ENCODE results near the gene MMADHC. TPM values are rescaled to one million over a fixed set of nuclear protein-coding genes. Genes with fewer than 3 reads are reported as not detected.

Gene MMADHC
- total RNA-seq, 1 experiment from 2014 or later = 126 TPM

DNA sequence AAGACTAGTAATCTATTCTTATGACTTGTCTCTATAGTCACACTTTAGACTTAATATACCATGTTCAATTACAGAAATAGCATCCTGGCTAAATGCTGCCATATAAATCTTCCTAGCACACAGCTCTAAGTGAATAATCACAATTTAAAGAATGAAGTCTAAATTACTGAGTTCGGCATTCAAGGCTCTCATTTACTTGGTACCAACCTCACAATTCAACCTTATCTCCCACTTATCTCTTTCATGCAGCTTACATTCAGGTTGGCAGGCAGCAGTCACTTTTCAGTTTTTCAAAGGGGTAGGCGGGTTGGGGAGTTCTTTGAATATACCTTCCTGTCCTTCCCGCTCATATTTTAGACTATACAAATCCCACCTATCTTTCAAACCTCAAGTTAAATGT lies 1.5 kb downstream of the MMADHC start:
- peak overlapping the region; percentile 99 for H3K4me3 Mint-ChIP-seq
- peaks cover 29% of the 10 kb centered on the region for H3K36me3 Mint-ChIP-seq
- ChIA-PET CTCF (interaction anchor here (1.2 kb wide), 1 partner anchor 1653 kb away, joined by 3 read pairs; no protein-coding TSS in a partner anchor), POLR2A (no interaction called here)
- ATAC-seq = no peak
- DNase-seq (ENCODE audit: low spot score) = no peak
- H3K27me3 Mint-ChIP-seq (ENCODE audit: low read depth) = peaks cover 2% of the 10 kb centered on the region
- H3K9me3 Mint-ChIP-seq = no peaks in the 10 kb centered on the region
- H3K4me1 Mint-ChIP-seq = peaks cover 20% of the 10 kb centered on the region
- no peak for TF ChIP-seq MXD4 (CRISPR knock-in tag; IDR thresholded peaks at IDR 0.05; ENCODE audit: borderline replicate concordance)
- no peak for TF ChIP-seq JUN (CRISPR knock-in tag; IDR thresholded peaks at IDR 0.05)
- 0 out of 2 replicates have a peak overlapping the region, but pooled peaks have one; percentile 11 for H3K27ac Mint-ChIP-seq

DNA sequence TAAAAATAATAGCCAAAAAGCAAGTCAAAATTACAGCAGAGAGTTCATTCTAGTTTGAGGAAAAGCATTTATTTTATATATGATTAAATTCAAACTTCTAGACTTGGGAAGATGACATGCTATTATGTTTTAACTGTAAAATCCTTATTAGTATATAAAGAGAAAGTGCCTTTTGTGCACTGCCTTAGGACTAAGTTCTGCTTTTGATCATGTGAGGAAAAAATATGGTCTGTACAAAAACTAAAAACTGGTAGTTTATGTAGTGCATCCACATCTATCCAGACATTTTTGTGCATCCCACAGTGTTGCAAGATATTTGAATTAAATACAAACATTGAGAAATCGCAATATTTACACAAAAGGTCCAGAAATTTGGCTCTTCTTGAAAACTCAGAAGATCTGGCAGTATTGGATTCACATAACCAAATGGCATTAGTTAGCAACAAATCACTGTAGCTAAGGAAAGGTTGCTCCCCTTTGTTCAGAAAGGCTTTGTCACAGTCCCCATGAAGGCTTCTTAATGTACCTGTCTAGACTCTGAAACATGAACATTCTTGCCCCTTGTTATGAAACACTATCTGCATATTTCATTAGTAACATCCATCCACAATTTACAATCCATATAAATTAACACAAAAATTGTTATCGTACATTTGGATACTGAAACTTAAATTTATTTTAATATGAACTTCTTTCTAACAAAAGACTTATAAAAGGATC lies 2.2 kb downstream of the MMADHC start:
- TF ChIP-seq ATF3 (CRISPR knock-in tag; conservative IDR thresholded peaks at IDR 0.05) (no peak), MAX (CRISPR knock-in tag; IDR thresholded peaks at IDR 0.05) (no peak), TEAD4 (CRISPR knock-in tag; IDR thresholded peaks at IDR 0.05) (no peak)
- ATAC-seq = no peak
- peaks cover 34% of the 10 kb centered on the region for H3K36me3 Mint-ChIP-seq
- ChIA-PET POLR2A (no interaction called here), CTCF (no interaction called here)
- H3K4me1 Mint-ChIP-seq = peaks cover 20% of the 10 kb centered on the region
- no peak overlapping the region for H3K27ac Mint-ChIP-seq
- peaks cover 2% of the 10 kb centered on the region for H3K27me3 Mint-ChIP-seq (ENCODE audit: low read depth)
- H3K4me3 Mint-ChIP-seq = peak overlapping the region; percentile 99
- DNase-seq (ENCODE audit: low spot score) = no peak
- no peaks in the 10 kb centered on the region for H3K9me3 Mint-ChIP-seq

GRCh38 chr2:149579972-149580882 lies 7.3 kb downstream of the MMADHC start:
- H3K9me3 Mint-ChIP-seq = no peaks in the 10 kb centered on the region
- H3K4me1 Mint-ChIP-seq = peaks cover 7% of the 10 kb centered on the region
- POLR2A ChIA-PET = no interaction called here
- CTCF ChIA-PET = no interaction called here
- no peaks in the 10 kb centered on the region for H3K27me3 Mint-ChIP-seq (ENCODE audit: low read depth)
- no peak overlapping the region for H3K27ac Mint-ChIP-seq
- H3K36me3 Mint-ChIP-seq = peaks cover 67% of the 10 kb centered on the region
- DNase-seq (ENCODE audit: low spot score) = no peak
- H3K4me3 Mint-ChIP-seq = no peak overlapping the region
- ATAC-seq = no peak
- no peak for TF ChIP-seq CREM (CRISPR knock-in tag; IDR thresholded peaks at IDR 0.05)
- TF ChIP-seq EMX1 (CRISPR knock-in tag; IDR thresholded peaks at IDR 0.05) = no peak
- TF ChIP-seq, protein P1, sequence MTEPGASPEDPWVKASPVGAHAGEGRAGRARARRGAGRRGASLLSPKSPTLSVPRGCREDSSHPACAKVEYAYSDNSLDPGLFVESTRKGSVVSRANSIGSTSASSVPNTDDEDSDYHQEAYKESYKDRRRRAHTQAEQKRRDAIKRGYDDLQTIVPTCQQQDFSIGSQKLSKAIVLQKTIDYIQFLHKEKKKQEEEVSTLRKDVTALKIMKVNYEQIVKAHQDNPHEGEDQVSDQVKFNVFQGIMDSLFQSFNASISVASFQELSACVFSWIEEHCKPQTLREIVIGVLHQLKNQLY (CRISPR knock-in tag; IDR thresholded peaks at IDR 0.05) = no peak
- TF ChIP-seq CBFB (CRISPR knock-in tag; IDR thresholded peaks at IDR 0.05; ENCODE audit: low read depth) = no peak
- TF ChIP-seq, protein P2, sequence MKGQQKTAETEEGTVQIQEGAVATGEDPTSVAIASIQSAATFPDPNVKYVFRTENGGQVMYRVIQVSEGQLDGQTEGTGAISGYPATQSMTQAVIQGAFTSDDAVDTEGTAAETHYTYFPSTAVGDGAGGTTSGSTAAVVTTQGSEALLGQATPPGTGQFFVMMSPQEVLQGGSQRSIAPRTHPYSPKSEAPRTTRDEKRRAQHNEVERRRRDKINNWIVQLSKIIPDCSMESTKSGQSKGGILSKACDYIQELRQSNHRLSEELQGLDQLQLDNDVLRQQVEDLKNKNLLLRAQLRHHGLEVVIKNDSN (CRISPR knock-in tag; IDR thresholded peaks at IDR 0.05) = no peak
- TF ChIP-seq, protein P3, sequence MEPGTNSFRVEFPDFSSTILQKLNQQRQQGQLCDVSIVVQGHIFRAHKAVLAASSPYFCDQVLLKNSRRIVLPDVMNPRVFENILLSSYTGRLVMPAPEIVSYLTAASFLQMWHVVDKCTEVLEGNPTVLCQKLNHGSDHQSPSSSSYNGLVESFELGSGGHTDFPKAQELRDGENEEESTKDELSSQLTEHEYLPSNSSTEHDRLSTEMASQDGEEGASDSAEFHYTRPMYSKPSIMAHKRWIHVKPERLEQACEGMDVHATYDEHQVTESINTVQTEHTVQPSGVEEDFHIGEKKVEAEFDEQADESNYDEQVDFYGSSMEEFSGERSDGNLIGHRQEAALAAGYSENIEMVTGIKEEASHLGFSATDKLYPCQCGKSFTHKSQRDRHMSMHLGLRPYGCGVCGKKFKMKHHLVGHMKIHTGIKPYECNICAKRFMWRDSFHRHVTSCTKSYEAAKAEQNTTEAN (CRISPR knock-in tag; IDR thresholded peaks at IDR 0.05) = no peak
- TF ChIP-seq FOXJ3 (CRISPR knock-in tag; IDR thresholded peaks at IDR 0.05; ENCODE audit: borderline replicate concordance) = no peak
- TF ChIP-seq, protein P4, sequence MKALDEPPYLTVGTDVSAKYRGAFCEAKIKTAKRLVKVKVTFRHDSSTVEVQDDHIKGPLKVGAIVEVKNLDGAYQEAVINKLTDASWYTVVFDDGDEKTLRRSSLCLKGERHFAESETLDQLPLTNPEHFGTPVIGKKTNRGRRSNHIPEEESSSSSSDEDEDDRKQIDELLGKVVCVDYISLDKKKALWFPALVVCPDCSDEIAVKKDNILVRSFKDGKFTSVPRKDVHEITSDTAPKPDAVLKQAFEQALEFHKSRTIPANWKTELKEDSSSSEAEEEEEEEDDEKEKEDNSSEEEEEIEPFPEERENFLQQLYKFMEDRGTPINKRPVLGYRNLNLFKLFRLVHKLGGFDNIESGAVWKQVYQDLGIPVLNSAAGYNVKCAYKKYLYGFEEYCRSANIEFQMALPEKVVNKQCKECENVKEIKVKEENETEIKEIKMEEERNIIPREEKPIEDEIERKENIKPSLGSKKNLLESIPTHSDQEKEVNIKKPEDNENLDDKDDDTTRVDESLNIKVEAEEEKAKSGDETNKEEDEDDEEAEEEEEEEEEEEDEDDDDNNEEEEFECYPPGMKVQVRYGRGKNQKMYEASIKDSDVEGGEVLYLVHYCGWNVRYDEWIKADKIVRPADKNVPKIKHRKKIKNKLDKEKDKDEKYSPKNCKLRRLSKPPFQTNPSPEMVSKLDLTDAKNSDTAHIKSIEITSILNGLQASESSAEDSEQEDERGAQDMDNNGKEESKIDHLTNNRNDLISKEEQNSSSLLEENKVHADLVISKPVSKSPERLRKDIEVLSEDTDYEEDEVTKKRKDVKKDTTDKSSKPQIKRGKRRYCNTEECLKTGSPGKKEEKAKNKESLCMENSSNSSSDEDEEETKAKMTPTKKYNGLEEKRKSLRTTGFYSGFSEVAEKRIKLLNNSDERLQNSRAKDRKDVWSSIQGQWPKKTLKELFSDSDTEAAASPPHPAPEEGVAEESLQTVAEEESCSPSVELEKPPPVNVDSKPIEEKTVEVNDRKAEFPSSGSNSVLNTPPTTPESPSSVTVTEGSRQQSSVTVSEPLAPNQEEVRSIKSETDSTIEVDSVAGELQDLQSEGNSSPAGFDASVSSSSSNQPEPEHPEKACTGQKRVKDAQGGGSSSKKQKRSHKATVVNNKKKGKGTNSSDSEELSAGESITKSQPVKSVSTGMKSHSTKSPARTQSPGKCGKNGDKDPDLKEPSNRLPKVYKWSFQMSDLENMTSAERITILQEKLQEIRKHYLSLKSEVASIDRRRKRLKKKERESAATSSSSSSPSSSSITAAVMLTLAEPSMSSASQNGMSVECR (CRISPR knock-in tag; IDR thresholded peaks at IDR 0.05; ENCODE audit: borderline replicate concordance) = no peak
- no peak for TF ChIP-seq NR3C1 (CRISPR knock-in tag; conservative IDR thresholded peaks at IDR 0.05; ENCODE audit: low read depth)
- TF ChIP-seq MAX (CRISPR knock-in tag; IDR thresholded peaks at IDR 0.05) = no peak
- no peak for TF ChIP-seq ZBTB21 (CRISPR knock-in tag; IDR thresholded peaks at IDR 0.05; ENCODE audit: borderline replicate concordance)
- TF ChIP-seq, protein P5, sequence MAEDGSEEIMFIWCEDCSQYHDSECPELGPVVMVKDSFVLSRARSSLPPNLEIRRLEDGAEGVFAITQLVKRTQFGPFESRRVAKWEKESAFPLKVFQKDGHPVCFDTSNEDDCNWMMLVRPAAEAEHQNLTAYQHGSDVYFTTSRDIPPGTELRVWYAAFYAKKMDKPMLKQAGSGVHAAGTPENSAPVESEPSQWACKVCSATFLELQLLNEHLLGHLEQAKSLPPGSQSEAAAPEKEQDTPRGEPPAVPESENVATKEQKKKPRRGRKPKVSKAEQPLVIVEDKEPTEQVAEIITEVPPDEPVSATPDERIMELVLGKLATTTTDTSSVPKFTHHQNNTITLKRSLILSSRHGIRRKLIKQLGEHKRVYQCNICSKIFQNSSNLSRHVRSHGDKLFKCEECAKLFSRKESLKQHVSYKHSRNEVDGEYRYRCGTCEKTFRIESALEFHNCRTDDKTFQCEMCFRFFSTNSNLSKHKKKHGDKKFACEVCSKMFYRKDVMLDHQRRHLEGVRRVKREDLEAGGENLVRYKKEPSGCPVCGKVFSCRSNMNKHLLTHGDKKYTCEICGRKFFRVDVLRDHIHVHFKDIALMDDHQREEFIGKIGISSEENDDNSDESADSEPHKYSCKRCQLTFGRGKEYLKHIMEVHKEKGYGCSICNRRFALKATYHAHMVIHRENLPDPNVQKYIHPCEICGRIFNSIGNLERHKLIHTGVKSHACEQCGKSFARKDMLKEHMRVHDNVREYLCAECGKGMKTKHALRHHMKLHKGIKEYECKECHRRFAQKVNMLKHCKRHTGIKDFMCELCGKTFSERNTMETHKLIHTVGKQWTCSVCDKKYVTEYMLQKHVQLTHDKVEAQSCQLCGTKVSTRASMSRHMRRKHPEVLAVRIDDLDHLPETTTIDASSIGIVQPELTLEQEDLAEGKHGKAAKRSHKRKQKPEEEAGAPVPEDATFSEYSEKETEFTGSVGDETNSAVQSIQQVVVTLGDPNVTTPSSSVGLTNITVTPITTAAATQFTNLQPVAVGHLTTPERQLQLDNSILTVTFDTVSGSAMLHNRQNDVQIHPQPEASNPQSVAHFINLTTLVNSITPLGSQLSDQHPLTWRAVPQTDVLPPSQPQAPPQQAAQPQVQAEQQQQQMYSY (CRISPR knock-in tag; IDR thresholded peaks at IDR 0.05) = no peak
- no peak for TF ChIP-seq JAZF1 (CRISPR knock-in tag; IDR thresholded peaks at IDR 0.05)

All from WTC11 (cell line).